B cell (primary cell): ENCODE results near the gene PEPD. TPM values are rescaled to one million over a fixed set of nuclear protein-coding genes. Genes with fewer than 3 reads are reported as not detected.

ENCODE experiments used
- ATAC-seq: fragments of 200-7000 bp; cut with Tn5 transposase; one replicate; pipeline ENCODE4 v1.10.0; 2021; ENCODE audit warnings: low read depth, mild to moderate bottlenecking, moderate number of reproducible peaks, moderate library complexity
- CTCF ChIA-PET: fragments of 350-600 bp; sonication (Branson Sonifier 250); formaldehyde crosslinking; loops from one replicate; lab custom pipeline; 2021; ENCODE audit warnings: antibody characterized with exemption, inconsistent platforms; lab: Charles Lee
- POLR2A ChIA-PET: fragments of 350-600 bp; sonication (Branson Sonifier 250); formaldehyde crosslinking; loops from one replicate; lab custom pipeline; 2021; ENCODE audit warnings: antibody characterized with exemption; lab: Charles Lee
- DNase-seq: peaks from one replicate; pipeline ENCODE4 v3.0.0; 2013
- H2AFZ ChIP-seq: 2 replicates; pipeline ENCODE4 v1.6.1; 2012; ENCODE audit warnings: mild to moderate bottlenecking, low read depth, low read length; ENCODE audit not compliant: insufficient read depth, poor library complexity, severe bottlenecking
- H3K27ac ChIP-seq, 2 donors: 1 replicate in 1 of 2; 2 replicates in 1 of 2; pipeline ENCODE4 v1.5.1; 2012 to 2013; ENCODE audit warnings: low read length in 2 of 2, mild to moderate bottlenecking in 2 of 2, moderate library complexity in 1 of 2
- H3K27me3 ChIP-seq, 4 experiments: fragments of 200-600 bp in 1 of 4; sonication (generic) in 1 of 4; replicated peaks in 1 of 4; 1 replicate in 2 of 4; 2 replicates in 2 of 4; pipeline versions ENCODE4 v1.6.1 to v1.7.0; 2013 to 2016; ENCODE audit warnings: low read length in 3 of 4, mild to moderate bottlenecking in 2 of 4, mixed read lengths in 1 of 4, moderate library complexity in 1 of 4; ENCODE audit not compliant: insufficient read depth in 4 of 4, control insufficient read depth in 3 of 4; ENCODE audit errors: control extremely low read depth in 1 of 4
- H3K36me3 ChIP-seq, 2 experiments: replicated peaks in 1 of 2; 1 replicate in 1 of 2; 2 replicates in 1 of 2; pipeline versions ENCODE4 v1.6.1 to v1.7.1; 2013; ENCODE audit warnings: low read length in 1 of 2; ENCODE audit not compliant: insufficient read depth in 2 of 2, control insufficient read depth in 1 of 2; ENCODE audit errors: control extremely low read depth in 1 of 2, extremely low read depth in 1 of 2
- H3K4me1 ChIP-seq, 2 donors: fragments of 200-600 bp in 1 of 2; sonication (generic) in 1 of 2; 1 replicate in 1 of 2; 2 replicates in 1 of 2; pipeline versions ENCODE4 v1.5.1 to v1.6.1; 2013 to 2017; ENCODE audit warnings: low read length in 2 of 2; ENCODE audit not compliant: control insufficient read depth in 2 of 2, insufficient read depth in 2 of 2
- H3K4me2 ChIP-seq: replicated peaks from 2 replicates; pipeline ENCODE3; 2012; ENCODE audit warnings: mild to moderate bottlenecking, low read depth, low read length; ENCODE audit not compliant: poor library complexity, severe bottlenecking
- H3K4me3 ChIP-seq, 5 experiments: fragments of 200-600 bp in 1 of 5; sonication (generic) in 1 of 5; 1 replicate in 3 of 5; 2 replicates in 2 of 5; pipeline versions ENCODE4 v1.5.1 to v1.7.0; 2011 to 2016; ENCODE audit warnings: low read length in 4 of 5, mild to moderate bottlenecking in 4 of 5, low read depth in 2 of 5, control low read depth in 1 of 5, moderate library complexity in 1 of 5; ENCODE audit not compliant: insufficient read depth in 1 of 5; ENCODE audit errors: control extremely low read depth in 1 of 5, extremely low read depth in 1 of 5
- H3K79me2 ChIP-seq: fragments of 200-600 bp; sonication (generic); one replicate; pipeline ENCODE4 v1.6.0; 2016; ENCODE audit warnings: low read length; ENCODE audit not compliant: control insufficient read depth, insufficient read depth
- H3K9ac ChIP-seq: fragments of 200-600 bp; sonication (generic); 2 replicates; pipeline ENCODE4 v1.6.1; 2017; ENCODE audit warnings: mild to moderate bottlenecking, low read length, moderate library complexity
- H3K9me3 ChIP-seq, 3 donors: one replicate each; pipeline versions ENCODE4 v1.6.1 to v1.7.1; 2013; ENCODE audit warnings: low read length in 2 of 3; ENCODE audit not compliant: control insufficient read depth in 2 of 3, insufficient read depth in 1 of 3; ENCODE audit errors: control extremely low read depth in 1 of 3
- H4K20me1 ChIP-seq: 2 replicates; pipeline ENCODE4 v1.6.0; 2012; ENCODE audit warnings: mild to moderate bottlenecking, low read length; ENCODE audit not compliant: insufficient read depth, control insufficient read depth, poor library complexity, severe bottlenecking
- H3K27ac Mint-ChIP-seq: one replicate; pipeline ENCODE4 v1.8.0; 2021; ENCODE audit warnings: mixed read lengths
- H3K27me3 Mint-ChIP-seq: one replicate; pipeline ENCODE4 v1.8.0; 2021; ENCODE audit warnings: mixed read lengths
- H3K4me1 Mint-ChIP-seq: one replicate; pipeline ENCODE4 v1.8.0; 2021; ENCODE audit warnings: mixed read lengths
- H3K4me3 Mint-ChIP-seq: one replicate; pipeline ENCODE4 v1.8.0; 2021; ENCODE audit warnings: mixed read lengths
- H3K9me3 Mint-ChIP-seq: one replicate; pipeline ENCODE4 v1.8.0; 2022; ENCODE audit warnings: mixed read lengths; ENCODE audit not compliant: insufficient read depth
- EZH2 ChIP-seq: IDR thresholded peaks from 2 replicates; pipeline ENCODE4 v1.6.1; 2012; ENCODE audit warnings: borderline replicate concordance, low read depth, mild to moderate bottlenecking, moderate library complexity, low read length; ENCODE audit not compliant: insufficient read depth, poor library complexity, severe bottlenecking
- WGBS: methylation state at CpG from one replicate; pipeline ENCODE4 v1.1.5; 2013; ENCODE audit warnings: missing lambda C conversion rate; ENCODE audit not compliant: insufficient coverage; 5-methylcytosine and 5-hydroxymethylcytosine counted together
- intact Hi-C: fragments of 100-400 bp; cut with micrococcal nuclease; formaldehyde crosslinking; loops from one replicate; pipeline ENCODE4 v1.10.0; 2022
- polyA plus RNA-seq: library from polyadenylated mRNA; depleted of rRNA; stranded (reverse); fragments of >200 nt; gene quantifications from 2 replicates; pipeline ENCODE4 v1.2.3, GENCODE V29; 2012
- total RNA-seq, 2 donors: library from RNA; stranded (reverse); fragments of 120-200 nt in 1 of 2; gene quantifications; 1 replicate in 1 of 2; 2 replicates in 1 of 2; pipeline versions ENCODE4 v1.2.3 to v1.2.4, GENCODE V29; 2013 to 2022
- TF ChIP-seq, protein P1 (sequence below): fragments of 200-600 bp; IDR thresholded peaks from one replicate; pipeline ENCODE4 v1.8.0; 2022; ENCODE audit warnings: antibody characterized with exemption, mild to moderate bottlenecking

PEPD gene
- total and polyA plus RNA-seq, 2 donors (not counting 1 experiment from before 2014, with no cell fraction given): 36.4 to 42.7 TPM

DNA sequence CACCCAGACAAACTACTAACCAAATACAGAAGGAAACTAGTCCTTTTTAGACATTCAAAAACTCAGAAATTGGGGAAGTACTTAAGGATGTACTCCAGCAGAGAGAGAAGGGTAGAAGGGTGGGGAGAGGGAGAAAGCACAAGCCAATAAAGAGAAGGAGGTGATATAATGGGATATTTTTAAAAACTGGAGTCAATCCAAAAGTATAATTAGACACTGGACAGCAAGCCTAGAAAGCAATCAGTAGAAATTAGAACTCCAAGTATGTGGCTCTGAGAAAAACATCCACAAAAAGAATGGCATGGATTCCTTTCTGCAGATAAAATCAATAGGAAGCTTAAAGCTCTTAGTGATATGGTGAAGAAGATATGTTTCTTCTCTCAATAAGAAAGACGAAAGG is 55.8 kb downstream of the PEPD start:
- intact Hi-C loops: no loop called here
- Histone ChIP-seq H3K4me2 (no peak overlapping the region), H3K27ac (no peak overlapping the region), H3K27me3 (no peaks in the 10 kb centered on the region), H3K9me3 (no peaks in the 10 kb centered on the region), H3K4me1 (no peaks in the 10 kb centered on the region), H3K4me3 (no peak overlapping the region), H3K36me3 (peaks cover 0 to 2% of the 10 kb centered on the region in 2 experiments), H2AFZ (no peak overlapping the region), H4K20me1 (no peaks in the 10 kb centered on the region), H3K79me2 (no peaks in the 10 kb centered on the region), H3K9ac (no peak overlapping the region)
- no peak for TF ChIP-seq EZH2
- TF ChIP-seq, protein P1, sequence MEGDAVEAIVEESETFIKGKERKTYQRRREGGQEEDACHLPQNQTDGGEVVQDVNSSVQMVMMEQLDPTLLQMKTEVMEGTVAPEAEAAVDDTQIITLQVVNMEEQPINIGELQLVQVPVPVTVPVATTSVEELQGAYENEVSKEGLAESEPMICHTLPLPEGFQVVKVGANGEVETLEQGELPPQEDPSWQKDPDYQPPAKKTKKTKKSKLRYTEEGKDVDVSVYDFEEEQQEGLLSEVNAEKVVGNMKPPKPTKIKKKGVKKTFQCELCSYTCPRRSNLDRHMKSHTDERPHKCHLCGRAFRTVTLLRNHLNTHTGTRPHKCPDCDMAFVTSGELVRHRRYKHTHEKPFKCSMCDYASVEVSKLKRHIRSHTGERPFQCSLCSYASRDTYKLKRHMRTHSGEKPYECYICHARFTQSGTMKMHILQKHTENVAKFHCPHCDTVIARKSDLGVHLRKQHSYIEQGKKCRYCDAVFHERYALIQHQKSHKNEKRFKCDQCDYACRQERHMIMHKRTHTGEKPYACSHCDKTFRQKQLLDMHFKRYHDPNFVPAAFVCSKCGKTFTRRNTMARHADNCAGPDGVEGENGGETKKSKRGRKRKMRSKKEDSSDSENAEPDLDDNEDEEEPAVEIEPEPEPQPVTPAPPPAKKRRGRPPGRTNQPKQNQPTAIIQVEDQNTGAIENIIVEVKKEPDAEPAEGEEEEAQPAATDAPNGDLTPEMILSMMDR: no peak
- DNase-seq (no peak), ATAC-seq (no peak)
- no CpG with 5 or more reads among the region's 1 CpG for WGBS
- Mint-ChIP-seq H3K27ac (no peak overlapping the region), H3K9me3 (no peaks in the 10 kb centered on the region), H3K27me3 (no peaks in the 10 kb centered on the region), H3K4me1 (no peaks in the 10 kb centered on the region), H3K4me3 (no peak overlapping the region)
- POLR2A ChIA-PET: no interaction called here
- CTCF ChIA-PET: no interaction called here

DNA sequence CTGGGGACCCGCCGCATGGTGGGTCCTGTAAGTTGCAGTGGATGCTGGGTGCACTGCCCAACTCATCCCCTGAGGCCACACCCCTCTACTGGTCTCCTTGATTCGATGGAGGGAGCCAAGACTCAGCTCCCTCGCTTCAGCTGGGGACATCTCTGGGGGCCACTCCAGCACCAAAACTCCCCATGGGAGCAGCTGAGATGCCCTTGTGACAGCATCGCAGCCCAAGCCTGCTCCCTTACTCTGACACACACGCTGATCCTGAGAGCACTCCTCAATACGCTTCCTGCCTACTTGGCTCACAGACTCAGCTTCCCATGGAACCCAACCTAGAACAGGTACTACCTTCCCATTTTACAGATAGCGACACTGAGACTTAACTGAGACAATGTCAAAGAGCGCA is 56.2 kb downstream of the PEPD start:
- peaks cover 0 to 2% of the 10 kb centered on the region in 2 experiments for H3K36me3 ChIP-seq

More for the DNA sequence above, 56.2 kb downstream of the PEPD start:
- no peaks in the 10 kb centered on the region for H4K20me1 ChIP-seq
- DNase-seq (no peak), ATAC-seq (no peak)
- 96% methylated on average over 7 of the region's 9 CpGs for WGBS
- no peaks in the 10 kb centered on the region for H3K9me3 ChIP-seq
- Mint-ChIP-seq H3K27me3 (no peaks in the 10 kb centered on the region), H3K4me3 (no peak overlapping the region), H3K9me3 (no peaks in the 10 kb centered on the region), H3K4me1 (no peaks in the 10 kb centered on the region), H3K27ac (no peak overlapping the region)
- no peak overlapping the region for H3K4me2 ChIP-seq
- POLR2A ChIA-PET: no interaction called here
- no peaks in the 10 kb centered on the region for H3K4me1 ChIP-seq
- H3K27me3 ChIP-seq: no peaks in the 10 kb centered on the region
- H3K79me2 ChIP-seq: no peaks in the 10 kb centered on the region
- intact Hi-C loops: no loop called here
- H2AFZ ChIP-seq: no peak overlapping the region
- TF ChIP-seq, protein P1: no peak
- no peak for TF ChIP-seq EZH2
- no peak overlapping the region for H3K4me3 ChIP-seq
- H3K27ac ChIP-seq: no peak overlapping the region
- H3K9ac ChIP-seq: no peak overlapping the region
- CTCF ChIA-PET: no interaction called here
